Activated CD8-positive, alpha-beta memory T cell treated with anti-CD3 and anti-CD28 coated beads, Interleukin-2, amount 50 U/mL, for 48 hours (primary cell): ENCODE results near the gene CDKN2B.

Source experiments
- DNase-seq: peaks from one replicate; pipeline ENCODE4 v3.0.0-alpha.2; 2020

Gene CDKN2B

DNA sequence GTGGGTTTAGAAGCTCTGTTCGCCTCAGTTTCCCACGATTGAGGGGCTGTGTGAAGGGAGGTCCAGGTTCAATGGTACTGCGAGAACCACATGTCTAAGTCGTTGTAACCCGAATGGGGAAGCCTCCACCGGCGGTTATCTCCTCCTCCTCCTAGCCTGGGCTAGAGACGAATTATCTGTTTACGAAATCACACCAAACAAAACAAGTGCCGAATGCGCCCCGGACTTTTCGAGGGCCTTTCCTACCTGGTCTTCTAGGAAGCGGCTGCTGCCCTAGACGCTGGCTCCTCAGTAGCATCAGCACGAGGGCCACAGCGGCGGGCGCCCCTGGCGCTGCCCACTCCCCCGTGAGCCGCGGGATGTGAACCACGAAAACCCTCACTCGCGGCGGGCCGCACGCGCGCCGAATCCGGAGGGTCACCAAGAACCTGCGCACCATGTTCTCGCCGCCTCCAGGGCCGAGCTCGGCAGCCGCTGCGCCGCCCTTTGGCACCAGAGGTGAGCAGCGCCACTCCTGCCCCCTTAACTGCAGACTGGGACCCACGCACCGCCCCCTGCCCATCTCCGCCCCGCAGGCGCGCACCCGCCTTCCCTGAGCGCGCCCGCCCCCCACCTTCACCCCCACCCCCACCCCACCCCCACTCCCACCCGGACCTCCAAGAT lies 15.1 kb downstream of the CDKN2B start, which contains the start of gene CDKN2A:
CDKN2A (minus strand) TSS at position 500 of the 663 bp plus-strand sequence.
- DNase-seq: peak; percentile 75

DNA sequence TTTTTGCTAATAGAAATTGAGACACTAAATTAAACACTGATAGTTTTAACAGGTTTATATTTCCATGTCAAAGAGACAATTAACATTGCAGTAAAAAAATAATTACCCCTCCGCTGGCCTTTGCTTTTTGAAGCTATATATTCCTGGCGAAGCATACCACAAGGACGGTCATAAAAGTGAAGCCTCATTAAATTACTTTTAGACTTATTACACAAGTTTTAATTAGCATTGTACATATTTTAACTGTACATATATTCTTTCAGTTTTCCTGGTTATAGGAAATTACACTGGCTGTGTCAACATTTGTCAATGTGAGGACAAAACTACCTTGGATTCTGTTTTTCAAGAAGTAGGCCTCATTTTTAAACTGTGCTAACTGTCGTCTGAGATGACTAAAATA lies 16.1 kb downstream of the CDKN2B start:
- DNase-seq: no peak

DNA sequence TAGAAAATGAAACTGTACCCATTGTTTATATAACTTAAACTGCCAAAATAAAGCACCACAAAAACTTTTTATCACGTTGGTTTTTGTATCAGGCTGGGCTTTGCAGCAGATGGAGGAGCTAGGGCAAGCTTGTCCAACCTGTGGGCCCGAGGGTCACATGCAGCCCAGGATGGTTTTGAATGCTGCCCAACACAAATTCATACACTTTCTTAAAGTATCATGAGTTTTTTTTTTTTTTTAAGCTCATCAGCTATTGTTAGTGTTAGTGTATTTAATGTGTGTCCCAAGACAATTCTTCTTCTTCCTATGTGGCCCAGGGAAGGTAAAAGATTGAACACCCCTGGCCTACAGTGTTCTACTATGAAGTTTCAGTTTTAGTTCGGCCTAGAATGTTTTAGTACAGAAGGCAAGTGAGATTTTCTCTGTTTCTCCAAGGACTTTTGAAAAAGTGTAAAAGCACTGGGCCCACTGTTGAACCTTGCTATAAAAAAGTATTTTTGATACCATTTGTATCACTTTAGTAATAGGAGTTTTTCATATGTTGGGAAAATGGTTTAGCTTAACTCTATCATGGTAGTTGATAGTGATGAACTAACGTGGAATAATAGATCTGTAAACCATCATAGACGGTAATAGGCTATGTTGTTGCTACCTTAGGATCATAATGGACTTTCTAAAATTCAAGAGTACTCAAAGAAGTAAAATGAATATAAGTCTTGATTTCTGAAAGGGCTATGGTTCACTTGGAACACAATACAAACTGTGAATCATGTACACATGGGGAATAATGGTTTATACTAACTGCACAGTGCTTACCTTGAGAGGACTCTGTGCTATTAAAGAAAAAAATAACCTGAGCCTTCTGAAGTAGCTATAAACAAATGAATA lies 17.8 kb downstream of the CDKN2B start:
- no peak for DNase-seq

DNA sequence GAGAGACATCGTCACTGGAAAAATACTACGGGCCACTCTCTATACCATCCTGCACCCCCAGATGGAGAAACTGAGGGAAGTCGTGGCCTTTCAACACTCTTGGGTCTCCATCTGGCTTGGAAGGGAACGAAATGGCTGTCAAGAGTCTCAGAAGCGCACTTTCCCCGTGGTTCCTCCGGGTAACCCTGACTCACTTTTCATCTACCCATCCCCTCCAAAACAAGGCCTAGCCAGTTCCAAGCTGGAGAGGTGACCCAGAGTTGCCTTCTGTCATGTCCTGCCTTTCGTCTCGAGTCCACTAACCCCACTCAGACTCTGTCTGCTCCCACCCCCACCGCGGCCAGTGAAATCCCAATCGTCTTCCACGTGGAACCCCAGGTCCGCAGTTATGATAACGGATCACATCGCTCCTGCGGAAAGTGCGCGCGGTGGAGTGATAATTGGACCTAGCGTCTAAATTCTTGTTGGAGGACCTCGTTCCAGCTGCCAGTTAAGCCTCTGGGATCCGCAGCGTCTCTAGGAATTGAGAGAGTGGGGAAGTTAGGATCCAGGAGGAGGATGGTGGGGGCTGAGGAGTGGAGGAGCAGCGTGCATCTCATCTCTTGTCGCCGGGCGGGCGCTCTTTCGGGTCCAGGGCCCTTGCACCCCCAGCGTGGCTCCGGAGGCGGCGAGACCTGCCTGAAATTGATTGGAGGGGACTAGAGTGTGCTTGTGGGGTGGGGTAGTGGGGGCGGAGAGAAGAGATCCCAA lies 19.5 kb downstream of the CDKN2B start:
- DNase-seq: no peak

DNA sequence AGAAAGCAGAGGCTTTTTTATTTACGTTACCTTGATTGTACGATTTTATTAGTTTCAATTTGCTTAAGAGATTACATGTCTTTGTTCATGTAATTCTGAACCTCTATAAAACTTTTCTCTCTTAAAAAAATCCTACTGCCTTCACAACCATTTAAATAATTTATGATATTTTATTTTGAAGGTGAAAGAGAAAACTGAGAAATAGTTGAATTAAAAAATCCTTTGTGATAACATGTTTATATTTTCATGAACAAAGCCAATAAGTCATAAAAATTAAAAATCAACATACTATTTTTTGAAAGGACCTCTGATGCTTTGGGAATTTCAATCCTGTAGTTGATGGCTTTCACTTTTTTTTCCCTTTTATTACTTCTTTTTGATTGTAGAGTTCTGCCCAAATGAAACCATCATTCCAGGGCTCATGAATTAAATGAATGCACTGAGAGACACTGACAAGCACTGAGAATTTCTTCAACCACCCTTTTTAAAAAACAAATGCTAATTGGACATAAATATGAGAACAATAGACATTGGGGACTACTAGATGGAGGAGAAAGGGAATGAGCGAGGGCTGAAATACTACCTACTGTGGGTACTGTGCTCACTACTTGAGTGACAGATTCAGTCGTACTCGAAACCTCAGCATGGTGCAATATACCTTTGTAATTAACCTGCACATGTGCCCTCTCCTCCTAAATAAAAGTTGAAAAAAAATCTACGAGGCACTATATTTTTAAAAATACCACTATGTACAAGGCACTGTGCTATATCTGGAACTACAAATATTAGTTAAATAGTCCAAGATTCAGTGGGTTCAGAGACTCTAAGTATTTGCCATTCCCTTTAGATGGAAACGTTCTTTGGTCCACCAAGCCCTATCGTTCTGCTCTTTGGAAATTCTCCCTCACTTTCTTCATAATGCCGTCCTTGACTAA lies 20.8 kb downstream of the CDKN2B start:
- no peak for DNase-seq

DNA sequence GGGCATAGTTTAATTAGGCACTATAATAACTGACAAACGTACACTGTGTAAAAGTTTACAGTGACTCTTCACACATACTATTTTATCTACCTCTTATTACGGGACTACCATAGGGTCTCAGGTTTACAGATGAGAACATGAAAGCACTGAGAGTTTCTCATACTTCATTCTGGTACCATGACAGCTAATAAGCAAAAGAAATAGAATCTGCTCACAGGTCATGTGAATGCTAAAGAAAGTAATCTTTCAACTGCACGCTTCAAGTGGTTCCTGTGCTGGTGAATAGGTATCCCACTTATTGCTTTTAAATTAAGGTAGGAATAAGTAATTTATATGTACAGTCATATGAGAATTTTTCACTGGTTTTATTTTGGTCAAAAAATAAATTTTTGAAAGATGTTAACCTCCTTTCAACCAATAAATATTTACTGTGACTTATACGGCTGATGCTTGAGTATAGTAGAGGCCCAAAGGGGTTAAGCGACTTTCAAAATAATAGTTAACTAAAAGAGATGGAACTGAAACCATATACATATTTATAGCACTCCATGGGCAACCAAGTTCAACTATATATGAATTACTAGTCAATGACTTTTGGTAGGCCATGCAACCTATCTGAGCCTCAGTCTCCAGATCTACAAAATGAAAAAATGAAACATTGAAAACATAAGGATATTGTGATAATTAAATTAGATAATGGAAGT lies 23.0 kb downstream of the CDKN2B start:
- no peak for DNase-seq

DNA sequence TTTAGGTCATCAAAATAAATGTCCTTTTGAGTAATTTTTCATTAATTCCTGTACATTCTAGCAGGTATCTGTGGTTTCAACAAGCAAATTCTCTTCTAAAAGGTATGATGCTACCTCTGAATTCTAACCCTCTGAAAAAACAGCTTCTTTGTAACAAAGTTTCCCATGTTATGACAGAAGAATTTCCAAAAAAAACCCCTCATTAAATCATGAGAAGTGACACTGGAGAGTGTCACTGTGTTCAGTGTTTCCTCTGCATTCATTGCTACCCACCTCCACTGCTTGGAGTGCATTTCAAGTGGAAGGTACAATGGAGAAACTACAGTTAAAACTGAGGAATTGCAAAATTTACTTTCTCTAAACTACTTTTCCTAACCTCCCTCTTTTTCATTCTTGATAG lies 25.0 kb downstream of the CDKN2B start:
- no peak for DNase-seq

DNA sequence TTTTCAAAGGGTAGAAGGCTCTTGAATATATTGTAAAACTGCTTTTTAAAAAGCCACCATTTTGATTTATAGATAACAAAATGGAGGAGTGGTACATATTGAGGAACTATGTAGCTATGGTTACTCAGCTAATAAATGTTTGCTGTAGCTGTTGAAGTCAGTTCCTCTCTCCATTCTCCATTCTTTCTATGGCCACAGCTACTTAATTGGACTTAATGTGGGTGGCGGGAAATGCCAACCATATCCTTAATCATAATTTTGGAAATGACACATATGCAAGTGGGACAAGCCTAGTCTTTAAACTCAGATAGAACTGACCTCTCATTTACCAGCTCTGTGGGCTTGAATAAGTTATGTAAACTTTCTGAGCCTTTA lies 25.6 kb downstream of the CDKN2B start:
- DNase-seq: no peak

DNA sequence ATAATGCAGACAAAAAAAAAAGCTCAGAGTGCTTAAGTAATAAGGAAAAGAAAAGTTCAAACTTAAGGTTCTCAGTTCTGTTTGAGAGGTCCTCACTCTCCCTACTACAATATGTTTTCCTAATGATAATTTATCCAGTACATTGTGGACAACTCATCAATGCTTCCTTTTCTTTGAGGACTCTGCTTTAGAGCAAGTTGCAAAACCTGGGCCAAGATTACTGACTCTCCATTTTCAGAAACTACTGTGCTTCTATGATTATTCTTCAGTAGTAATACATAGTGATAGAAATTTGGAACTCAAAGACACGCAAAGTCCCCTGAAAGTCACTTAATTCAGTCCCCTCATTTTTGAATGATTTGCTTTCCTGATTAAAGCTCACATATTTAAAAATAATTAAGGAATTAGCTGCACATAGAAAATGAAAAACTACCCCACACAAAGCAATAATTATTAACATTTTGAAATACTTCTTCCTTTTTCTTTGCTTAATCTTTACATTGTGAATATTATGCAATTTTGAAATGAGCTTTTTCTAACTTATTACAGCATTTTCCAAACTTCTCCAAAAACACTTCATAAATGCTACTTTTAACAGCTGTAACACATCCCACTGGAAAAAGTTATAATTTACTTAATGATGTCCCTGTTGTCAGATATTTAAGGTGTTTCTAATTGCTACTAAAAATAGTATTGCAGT lies 26.1 kb downstream of the CDKN2B start:
- no peak for DNase-seq

DNA sequence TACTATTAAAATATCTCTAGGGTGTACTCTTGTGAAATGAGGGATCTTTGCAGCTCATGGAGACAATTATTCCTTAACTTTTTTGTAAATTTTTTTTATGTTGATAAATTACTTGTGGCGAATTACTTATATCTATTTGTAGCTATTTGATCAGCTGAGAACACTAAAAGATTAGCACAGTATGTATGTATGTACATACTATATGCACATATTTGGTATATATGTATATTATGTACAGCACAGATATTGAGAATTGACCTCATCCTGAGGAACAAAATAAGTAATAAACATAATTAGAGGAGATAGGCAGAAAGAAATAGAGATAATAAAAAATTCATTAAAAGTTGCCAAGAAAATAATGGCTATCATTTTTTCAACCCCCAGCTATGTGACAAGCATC lies 26.7 kb downstream of the CDKN2B start:
- no peak for DNase-seq

DNA sequence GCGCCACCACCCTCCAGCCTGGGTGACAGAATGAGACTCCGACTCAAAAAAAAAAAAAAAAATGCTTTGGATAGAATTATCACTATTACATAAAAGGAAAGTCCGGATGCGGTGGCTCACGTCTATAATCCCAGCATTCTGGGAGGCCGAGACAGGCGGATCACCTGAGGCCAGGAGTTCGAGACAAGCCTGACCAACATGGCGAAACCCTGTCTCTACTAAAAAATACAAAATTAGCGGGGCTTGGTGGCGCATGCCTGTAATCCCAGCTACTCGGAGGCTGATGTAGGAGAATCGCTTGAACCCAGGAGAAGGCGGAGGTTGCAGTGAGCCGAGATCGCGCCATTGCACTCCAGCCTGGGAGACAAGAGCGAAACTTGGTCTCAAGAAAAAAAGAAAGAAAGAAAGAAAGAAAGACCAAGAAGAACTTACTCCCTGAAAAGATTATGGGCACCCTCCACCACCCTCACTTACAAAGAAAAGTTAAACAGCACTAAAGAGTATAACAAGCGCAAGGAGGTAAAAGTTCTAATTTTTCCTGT lies 32.7 kb downstream of the CDKN2B start:
- no peak for DNase-seq

DNA sequence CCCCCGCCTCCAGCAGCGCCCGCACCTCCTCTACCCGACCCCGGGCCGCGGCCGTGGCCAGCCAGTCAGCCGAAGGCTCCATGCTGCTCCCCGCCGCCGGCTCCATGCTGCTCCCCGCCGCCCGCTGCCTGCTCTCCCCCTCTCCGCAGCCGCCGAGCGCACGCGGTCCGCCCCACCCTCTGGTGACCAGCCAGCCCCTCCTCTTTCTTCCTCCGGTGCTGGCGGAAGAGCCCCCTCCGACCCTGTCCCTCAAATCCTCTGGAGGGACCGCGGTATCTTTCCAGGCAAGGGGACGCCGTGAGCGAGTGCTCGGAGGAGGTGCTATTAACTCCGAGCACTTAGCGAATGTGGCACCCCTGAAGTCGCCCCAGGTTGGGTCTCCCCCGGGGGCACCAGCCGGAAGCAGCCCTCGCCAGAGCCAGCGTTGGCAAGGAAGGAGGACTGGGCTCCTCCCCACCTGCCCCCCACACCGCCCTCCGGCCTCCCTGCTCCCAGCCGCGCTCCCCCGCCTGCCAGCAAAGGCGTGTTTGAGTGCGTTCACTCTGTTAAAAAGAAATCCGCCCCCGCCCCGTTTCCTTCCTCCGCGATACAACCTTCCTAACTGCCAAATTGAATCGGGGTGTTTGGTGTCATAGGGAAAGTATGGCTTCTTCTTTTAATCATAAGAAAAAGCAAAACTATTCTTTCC lies 34.2 kb downstream of the CDKN2B start:
- DNase-seq: peak; percentile 71

DNA sequence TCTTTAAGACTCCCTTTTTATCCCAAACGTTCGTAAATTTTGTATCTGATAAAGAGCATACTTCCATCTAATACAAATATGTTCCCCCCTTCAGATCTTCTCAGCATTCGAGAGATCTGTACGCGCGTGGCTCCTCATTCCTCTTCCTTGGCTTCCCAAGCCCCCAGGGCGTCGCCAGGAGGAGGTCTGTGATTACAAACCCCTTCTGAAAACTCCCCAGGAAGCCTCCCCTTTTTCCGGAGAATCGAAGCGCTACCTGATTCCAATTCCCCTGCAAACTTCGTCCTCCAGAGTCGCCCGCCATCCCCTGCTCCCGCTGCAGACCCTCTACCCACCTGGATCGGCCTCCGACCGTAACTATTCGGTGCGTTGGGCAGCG lies 34.8 kb downstream of the CDKN2B start:
- no peak for DNase-seq

DNA sequence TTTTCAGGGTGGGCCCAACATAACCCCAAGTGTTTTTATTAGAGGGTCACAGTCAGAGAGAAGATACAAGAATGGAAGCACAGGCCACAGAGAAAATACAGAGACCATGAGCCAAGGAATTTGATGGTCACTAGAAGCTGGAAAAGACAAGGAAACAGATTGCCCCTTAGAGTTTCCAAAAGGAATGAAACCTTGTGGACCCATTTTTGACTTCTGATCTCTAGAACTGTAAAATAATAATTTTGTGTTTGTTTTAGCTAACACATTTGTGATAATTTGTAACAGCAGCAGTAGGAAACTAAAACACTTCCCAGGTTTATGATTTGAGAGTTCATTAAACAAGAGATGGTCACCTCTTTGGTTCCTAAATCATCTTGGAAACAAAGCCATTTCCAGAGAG lies 36.7 kb downstream of the CDKN2B start:
- DNase-seq: no peak

DNA sequence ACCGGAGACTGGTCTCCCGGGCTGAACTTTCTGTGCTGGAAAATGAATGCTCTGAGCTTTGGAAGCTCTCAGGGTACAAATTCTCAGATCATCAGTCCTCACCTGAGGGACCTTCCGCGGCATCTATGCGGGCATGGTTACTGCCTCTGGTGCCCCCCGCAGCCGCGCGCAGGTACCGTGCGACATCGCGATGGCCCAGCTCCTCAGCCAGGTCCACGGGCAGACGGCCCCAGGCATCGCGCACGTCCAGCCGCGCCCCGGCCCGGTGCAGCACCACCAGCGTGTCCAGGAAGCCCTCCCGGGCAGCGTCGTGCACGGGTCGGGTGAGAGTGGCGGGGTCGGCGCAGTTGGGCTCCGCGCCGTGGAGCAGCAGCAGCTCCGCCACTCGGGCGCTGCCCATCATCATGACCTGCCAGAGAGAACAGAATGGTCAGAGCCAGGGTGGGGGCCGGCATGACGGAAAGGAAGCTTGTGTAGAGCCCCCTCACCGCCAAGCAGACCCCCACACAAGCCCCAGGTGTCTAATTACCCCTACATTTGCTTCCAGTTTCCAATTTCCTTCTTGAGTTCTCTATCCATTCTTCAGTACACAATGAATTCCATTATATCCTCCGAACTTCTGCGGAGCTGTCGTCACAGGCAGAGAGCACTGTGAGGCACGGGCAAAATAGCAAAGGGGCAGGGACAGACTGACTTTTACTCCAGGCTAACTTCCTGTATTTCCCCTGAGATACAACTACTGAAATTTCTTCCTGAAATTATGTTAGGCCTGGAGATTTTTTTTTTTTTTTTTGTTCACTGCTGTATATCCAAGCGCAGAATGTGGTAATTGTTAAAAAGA lies 38.1 kb downstream of the CDKN2B start:
- no peak for DNase-seq

DNA sequence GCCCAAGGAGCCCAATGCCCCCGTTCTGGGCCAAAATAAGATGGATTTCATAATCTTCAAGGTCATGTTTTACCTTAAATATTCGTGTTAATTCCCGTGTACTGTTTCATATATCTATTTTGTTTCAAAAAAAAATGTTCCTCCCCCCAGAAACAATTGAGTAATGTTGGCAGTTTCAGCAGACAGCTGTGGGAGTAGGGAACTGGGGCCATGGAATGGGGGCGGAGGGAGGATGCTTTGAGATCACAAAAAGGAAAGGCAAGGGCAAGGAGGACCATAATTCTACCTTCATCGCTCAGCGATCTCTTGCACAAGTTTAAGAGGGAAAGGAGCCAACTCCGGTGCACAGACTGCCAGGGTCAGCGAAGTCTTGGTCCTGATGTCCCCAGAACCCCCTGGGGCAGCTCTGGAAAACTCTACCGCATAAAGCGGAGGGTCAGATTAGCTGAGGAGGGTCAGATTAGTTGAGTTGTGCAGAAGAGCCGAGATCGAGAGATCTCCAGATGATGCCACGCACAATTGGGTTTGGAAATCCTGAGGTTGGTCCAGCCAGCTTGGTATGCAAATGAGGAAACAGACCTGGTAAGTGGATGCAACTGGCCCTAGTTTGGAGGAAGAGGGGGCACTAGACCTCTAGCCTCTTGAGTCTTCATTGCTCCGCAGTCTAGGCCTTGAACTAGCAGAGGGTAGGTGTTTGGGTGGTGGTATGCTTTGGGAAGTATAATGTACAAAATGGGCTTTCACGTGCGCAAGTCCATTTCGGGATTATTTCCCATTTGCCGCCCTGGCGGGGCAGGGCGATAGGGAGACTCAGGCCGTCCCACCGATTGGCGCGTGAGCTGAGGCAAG lies 38.9 kb downstream of the CDKN2B start:
- DNase-seq: no peak

DNA sequence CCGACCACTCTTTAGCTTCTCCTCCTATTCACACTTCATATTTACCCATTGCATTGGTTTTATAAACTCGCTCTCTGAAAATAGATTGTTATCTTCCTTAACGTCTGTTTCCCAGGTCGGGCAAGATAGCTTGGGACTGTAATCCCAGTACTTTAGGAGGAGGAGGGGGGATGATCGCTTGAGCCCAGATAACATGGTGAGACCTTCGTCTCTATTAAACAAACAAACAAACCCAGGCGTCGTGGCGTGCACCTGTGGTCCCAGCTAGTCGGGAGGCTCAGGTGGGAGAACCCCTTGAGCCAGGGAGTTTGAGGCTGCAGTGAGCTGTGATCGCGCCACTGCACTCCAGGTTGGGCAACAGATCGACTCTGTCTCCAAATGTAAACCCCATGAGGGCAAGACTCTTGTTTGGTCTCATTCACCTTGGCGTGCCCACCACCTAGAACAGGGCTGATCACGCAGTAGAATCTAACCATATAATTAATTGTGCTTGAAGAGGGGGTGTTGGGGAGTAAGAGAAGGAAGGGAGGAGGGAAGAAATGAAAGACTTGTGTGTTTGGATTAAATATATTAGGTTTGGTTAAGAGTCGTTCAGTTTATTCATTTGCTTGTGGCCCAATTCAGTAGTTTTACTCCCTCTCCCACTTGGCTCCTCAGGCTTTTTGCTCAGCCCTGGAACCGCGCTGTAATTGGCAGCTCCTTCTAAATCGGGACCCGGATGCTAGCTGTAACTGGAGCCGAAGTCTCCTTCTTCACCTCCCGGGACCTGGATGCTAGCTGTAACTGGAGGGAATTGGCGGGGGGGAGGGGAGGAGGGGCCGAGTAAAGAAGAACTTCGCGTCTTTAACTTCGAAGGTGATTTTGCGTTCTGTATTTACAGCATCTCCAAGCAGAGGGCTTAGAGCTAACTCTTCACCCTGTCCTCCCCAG lies 39.8 kb downstream of the CDKN2B start:
- no peak for DNase-seq
